ENCODE results near the gene HOXC9.

DNA sequence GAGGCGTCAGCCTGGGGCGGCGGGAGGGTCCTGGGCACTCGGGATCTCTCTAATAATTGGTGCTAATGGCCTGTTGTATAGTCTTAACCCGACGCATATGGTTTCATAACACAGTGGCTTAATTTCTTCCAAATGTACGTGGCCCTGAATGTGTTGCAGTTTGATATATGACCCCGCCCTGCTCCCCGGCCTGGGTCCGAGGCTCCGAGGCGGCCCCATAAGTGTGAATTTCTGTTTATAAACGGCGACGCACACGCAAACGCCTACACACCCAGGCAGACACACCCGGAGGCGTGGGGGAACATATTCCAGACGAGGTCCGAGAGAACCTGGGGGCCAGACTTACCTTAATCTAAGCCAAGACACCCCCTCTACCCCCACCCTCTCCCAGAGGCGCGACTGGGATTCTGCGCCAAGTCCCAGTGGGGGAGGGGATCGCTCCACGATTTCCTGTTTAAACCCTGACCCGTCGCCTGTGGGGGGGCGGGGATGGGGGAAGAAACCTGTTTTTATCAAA is 18.6 kb downstream of the HOXC9 start:
- TF ChIP-seq EHMT2 (IDR thresholded peaks at IDR 0.05; ENCODE audit: low read depth) (no peak), CEBPB (IDR thresholded peaks at IDR 0.05) (no peak), CBX2 (IDR thresholded peaks at IDR 0.05; ENCODE audit: borderline replicate concordance, low read depth) (no peak), RAD21 (conservative IDR thresholded peaks at IDR 0.05 in 1 of 2, IDR thresholded peaks at IDR 0.05 in 1 of 2) (no peak), SMC3 (IDR thresholded peaks at IDR 0.05) (no peak), RFX5 (IDR thresholded peaks at IDR 0.05) (no peak), POLR2A (IDR thresholded peaks at IDR 0.05; ENCODE audit: low read length) (no peak), PHF8 (IDR thresholded peaks at IDR 0.05; ENCODE audit: borderline replicate concordance, low read depth) (0 out of 2 replicates have a peak, but pooled peaks have one; percentile 8)
- TF ChIP-seq, protein P1, sequence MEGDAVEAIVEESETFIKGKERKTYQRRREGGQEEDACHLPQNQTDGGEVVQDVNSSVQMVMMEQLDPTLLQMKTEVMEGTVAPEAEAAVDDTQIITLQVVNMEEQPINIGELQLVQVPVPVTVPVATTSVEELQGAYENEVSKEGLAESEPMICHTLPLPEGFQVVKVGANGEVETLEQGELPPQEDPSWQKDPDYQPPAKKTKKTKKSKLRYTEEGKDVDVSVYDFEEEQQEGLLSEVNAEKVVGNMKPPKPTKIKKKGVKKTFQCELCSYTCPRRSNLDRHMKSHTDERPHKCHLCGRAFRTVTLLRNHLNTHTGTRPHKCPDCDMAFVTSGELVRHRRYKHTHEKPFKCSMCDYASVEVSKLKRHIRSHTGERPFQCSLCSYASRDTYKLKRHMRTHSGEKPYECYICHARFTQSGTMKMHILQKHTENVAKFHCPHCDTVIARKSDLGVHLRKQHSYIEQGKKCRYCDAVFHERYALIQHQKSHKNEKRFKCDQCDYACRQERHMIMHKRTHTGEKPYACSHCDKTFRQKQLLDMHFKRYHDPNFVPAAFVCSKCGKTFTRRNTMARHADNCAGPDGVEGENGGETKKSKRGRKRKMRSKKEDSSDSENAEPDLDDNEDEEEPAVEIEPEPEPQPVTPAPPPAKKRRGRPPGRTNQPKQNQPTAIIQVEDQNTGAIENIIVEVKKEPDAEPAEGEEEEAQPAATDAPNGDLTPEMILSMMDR (IDR thresholded peaks at IDR 0.05): no peak
- TF ChIP-seq, protein P2, sequence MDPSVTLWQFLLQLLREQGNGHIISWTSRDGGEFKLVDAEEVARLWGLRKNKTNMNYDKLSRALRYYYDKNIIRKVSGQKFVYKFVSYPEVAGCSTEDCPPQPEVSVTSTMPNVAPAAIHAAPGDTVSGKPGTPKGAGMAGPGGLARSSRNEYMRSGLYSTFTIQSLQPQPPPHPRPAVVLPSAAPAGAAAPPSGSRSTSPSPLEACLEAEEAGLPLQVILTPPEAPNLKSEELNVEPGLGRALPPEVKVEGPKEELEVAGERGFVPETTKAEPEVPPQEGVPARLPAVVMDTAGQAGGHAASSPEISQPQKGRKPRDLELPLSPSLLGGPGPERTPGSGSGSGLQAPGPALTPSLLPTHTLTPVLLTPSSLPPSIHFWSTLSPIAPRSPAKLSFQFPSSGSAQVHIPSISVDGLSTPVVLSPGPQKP (IDR thresholded peaks at IDR 0.05; ENCODE audit: low read depth, low read length): no peak
- TF ChIP-seq, protein P3, sequence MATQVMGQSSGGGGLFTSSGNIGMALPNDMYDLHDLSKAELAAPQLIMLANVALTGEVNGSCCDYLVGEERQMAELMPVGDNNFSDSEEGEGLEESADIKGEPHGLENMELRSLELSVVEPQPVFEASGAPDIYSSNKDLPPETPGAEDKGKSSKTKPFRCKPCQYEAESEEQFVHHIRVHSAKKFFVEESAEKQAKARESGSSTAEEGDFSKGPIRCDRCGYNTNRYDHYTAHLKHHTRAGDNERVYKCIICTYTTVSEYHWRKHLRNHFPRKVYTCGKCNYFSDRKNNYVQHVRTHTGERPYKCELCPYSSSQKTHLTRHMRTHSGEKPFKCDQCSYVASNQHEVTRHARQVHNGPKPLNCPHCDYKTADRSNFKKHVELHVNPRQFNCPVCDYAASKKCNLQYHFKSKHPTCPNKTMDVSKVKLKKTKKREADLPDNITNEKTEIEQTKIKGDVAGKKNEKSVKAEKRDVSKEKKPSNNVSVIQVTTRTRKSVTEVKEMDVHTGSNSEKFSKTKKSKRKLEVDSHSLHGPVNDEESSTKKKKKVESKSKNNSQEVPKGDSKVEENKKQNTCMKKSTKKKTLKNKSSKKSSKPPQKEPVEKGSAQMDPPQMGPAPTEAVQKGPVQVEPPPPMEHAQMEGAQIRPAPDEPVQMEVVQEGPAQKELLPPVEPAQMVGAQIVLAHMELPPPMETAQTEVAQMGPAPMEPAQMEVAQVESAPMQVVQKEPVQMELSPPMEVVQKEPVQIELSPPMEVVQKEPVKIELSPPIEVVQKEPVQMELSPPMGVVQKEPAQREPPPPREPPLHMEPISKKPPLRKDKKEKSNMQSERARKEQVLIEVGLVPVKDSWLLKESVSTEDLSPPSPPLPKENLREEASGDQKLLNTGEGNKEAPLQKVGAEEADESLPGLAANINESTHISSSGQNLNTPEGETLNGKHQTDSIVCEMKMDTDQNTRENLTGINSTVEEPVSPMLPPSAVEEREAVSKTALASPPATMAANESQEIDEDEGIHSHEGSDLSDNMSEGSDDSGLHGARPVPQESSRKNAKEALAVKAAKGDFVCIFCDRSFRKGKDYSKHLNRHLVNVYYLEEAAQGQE (IDR thresholded peaks at IDR 0.05): no peak
- TF ChIP-seq, protein P4, sequence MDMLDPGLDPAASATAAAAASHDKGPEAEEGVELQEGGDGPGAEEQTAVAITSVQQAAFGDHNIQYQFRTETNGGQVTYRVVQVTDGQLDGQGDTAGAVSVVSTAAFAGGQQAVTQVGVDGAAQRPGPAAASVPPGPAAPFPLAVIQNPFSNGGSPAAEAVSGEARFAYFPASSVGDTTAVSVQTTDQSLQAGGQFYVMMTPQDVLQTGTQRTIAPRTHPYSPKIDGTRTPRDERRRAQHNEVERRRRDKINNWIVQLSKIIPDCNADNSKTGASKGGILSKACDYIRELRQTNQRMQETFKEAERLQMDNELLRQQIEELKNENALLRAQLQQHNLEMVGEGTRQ (IDR thresholded peaks at IDR 0.05): no peak
